RCC 7860 (cell line): Measurements from ENCODE around the gene GNA12.

Experiments
- DNase-seq: peaks from one replicate; pipeline ENCODE4 v3.0.0-alpha.2; 2015; ENCODE audit warnings: low spot score
- FAIRE-seq: peaks from 2 replicates; lab custom pipeline; 2012; peaks lifted over from hg19 to GRCh38; lab: Jason Lieb, UNC

The GNA12 gene

DNA sequence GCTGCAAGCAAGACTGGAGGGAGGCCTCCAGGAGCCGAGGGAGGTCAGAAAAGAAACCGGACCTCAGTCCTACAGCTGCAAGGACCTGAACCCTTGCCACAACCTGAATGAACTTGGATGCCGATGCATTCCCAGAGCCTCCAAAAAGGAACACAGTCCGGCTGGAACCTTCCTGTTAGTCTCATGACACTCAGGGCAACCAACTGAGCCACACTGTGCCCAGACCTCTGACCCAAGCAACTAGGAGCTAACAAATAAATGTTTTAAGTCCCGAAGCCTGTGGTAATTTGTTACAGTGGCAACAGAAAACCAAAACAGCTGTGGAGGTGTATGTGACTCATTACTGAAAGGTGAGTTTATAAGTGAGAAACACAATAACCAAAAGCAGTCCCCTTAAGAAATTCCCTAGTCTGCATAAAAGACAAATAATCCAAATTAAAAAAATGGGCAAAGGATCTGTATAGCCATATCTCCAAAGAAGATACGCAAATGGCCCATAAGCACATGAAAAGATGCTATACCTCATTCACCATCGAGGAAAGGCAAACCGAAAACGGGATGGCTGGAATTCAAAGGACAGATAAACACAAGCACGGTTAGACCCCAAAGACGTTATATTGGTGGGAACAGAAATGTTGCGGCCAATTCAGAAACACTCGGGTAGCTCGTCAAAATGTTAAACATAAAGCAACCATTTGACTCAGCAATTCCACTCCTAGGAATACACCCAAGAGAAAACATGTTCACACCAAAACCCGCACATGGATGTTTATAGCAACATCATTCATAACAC is 24.8 kb downstream of the GNA12 start:
- no peak for FAIRE-seq
- DNase-seq: no peak

DNA sequence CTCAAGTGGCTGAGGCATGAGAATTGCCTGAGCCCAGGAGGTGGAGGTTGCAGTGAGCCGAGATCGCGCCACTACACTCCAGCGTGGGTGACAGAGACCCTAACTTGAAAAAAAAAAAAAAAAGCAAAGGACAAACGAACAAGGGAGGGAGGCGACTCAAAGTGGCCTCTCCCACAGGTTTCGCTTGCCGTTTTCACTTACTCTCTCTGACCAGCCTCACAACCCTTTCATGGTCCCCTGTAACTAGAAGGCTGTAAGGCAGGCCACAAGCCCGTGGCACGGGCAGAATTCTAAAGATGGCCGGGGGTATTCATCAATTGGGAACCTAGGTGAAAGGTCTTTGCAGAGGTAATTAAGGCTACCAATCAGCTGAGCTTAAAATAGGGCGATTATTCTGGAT is 25.5 kb downstream of the GNA12 start:
- no peak for DNase-seq
- no peak for FAIRE-seq

DNA sequence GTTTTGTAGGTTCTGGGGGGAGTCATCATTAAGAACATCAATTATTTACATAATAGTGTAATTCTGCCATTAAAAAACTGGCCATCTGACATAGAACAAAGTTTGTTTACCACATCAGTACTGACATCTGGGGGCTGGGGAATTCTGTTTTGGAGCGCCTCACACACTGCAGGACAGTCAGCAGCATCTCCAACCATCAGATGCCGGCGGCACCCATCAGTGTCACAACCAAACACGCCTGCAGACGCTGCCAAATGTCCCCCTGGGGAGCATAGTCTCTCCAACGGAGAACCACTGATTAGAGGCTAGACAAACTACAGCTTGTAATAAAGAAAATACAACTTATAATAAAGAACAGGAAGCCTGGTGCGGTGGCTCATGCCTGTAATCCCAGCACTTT is 26.0 kb downstream of the GNA12 start:
- FAIRE-seq (no peak), DNase-seq (no peak)

DNA sequence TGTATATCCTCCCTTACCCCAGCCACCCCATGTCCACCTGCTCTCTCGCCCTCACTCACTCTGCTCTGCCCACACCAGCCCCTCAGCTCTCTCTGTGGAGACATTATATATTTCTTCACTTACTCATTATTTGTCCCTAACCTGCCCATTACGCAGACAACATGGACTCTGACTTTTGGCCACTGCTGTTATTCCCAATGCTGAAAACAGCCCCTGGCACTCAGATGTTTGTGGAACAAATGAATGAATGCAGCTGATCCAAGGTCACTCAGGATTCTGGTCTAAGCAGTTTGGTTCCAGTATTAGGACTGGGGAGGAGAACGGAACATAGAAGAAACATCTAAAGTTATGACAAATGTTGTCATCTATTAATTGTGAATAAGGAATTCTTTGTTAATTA is 26.7 kb downstream of the GNA12 start:
- no peak for DNase-seq
- FAIRE-seq: no peak

DNA sequence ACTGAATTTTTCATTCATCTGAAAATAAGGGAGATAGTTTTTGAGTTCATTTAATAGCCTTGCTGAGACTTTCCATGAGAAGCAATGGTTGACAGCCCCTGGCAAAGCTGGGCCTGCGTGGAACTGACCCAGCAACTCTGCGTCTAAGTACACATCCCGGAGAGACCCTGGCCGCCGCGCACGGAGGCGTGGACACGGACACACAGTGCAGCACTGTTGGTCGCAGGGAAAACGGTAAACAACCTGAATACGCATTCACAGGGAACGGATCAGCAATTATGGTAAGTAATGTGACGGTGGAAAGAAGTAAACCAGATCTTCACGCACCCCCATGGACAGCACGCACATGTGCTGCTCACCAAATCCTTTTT is 28.2 kb downstream of the GNA12 start:
- DNase-seq: no peak
- no peak for FAIRE-seq

DNA sequence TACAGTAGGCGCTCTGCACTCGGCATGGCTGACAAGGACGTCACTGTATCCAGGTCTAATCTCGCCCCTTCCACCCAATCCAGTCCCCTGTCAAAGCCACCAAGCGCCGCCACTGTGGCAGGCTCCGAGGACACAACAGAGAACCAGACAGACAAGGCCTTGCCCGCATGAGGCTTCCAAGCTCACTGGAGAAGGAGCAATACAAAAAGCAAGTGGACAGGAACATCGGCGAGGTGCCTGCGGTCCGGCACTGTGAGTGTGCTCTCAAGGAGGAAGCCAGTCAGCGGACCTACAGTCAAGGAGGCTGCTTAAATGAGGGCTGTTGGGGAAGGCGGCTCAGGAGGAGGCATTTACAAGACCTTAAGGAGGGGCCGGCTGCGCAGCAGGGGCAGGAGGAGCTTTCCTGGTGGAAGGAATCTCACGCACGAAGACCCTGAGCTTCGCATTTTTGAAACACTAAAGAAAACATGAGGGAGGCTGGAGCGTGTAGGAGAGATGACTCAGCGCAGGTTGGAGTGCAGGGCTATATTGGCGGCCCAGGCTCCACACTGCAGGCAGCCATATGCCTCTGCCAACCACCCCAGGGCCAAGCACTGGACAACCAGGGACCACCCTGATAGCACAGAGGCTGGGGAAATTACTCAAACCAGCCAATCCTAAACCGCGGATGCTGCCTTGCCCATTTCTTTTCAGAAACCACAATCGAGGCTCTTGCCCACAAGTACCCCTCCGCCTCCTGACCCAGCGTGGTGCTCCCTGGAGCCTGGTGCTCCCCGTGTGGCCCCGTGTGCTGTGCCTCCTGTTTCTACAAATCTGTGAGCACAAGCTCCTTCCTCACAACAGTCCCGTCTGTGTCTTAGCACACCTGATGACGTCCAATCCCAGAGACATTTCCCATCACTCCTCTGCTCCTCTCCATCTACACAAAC is 28.9 kb downstream of the GNA12 start:
- DNase-seq: no peak
- FAIRE-seq: no peak

DNA sequence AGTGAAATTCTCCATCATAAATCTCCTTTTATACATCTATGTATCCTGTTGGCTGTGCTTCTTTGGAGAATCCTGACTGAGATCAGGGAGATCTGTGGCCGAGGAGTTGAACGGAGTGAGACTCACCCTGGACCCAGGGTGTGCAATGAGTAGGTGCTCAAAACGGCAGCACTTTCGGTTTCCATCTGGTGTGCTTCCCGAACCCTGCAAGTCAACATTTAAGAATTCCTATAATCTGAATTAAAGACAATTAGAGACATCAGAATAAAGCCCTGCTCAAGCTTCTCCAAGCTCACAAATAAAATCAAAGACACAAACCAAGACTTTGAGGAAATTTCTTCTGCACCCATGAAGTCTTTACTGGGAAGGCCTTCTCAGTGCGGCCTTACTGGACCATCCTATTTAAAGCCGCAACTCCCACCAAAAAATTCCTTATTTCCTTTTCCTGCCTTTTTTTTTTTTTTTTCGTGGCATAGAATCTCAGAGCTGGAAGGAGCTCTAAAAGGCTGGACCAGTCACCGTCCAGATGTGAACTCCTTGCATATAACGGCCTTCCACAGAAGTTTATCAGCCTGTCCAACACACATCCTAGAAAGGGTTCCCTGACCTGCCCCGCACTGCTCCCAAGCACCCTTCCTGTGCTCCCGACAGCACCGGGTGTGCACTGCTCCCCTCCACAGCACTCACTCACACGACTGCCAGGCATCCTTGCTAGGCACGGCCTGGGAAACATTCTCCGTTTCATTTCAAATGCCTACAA is 29.7 kb downstream of the GNA12 start:
- DNase-seq (no peak), FAIRE-seq (no peak)

DNA sequence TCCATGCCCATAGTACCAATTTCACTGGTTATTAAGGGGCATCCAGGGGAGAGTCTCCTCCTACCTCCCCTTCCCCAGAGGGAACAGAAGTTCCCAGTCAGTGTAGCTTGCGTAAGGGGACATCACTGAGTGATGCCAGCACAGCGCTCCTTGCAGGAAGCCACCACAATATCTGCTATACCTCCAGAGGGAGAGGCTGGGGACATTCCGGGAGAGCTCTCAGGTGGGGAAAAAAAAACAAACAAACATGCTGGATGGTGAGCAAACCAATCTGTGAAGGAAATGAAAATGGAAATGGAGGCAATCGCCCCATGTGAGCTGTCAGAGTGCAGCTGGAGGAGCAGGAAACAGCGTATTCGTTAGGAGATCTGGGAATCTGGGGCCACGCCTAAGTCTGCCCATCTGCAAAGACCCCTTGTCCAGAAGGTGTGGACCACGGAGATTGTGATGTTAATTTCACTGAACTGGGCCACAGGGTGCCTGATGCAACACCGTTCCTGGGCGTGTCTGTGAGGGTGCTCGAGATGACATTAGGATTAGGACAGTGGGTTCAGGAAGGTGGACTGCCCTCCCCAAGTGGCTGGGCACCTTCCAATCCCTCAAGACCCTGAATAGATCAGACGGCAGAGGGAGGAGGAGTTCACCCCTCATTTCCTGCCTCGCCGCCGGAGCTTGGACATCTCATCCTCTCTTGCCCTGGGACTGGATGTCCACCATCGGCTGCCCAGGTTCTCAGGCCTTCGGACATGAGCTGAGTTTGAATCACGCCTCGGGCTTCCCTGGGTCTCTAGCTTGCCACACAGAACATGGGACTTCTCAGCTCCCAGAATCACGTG is 30.5 kb downstream of the GNA12 start:
- DNase-seq: no peak
- FAIRE-seq: no peak

DNA sequence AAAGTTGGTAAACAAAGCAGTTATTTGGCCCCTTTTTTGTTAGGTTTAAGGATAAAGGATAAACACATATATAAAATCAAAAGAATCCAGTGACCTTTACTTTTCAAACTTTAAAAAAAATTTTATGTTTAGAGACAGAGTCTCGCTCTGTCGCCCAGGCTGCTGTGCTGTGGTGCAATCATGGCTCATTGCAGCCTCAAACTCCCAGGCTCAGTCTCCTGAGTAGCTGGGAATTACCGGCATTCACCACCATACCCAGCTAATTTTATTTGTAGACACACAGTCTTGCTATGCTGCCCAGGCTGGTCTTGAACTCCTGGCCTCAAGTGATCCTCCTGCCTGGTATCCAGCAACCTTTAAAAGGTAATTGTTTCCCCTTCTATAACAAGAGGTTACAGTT is 31.3 kb downstream of the GNA12 start:
- no peak for FAIRE-seq
- DNase-seq: no peak

DNA sequence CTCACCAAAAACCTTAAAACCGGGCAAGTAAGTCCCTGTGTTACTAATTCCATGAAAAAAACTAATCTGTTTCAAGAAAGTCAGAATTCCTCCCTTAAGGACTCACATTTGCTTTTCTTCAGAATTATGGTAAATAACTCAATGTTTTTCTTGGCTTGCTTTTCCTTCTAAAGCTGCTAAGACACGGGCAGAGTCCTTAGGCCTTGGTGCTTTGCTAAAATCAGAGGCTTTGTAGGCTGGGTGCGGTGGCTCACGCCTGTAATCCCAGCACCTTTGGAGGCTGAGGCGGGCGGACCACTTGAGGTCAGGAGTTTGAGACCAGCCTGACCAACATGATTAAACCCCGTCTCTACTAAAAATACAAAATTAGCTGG is 32.0 kb downstream of the GNA12 start:
- no peak for FAIRE-seq
- no peak for DNase-seq

DNA sequence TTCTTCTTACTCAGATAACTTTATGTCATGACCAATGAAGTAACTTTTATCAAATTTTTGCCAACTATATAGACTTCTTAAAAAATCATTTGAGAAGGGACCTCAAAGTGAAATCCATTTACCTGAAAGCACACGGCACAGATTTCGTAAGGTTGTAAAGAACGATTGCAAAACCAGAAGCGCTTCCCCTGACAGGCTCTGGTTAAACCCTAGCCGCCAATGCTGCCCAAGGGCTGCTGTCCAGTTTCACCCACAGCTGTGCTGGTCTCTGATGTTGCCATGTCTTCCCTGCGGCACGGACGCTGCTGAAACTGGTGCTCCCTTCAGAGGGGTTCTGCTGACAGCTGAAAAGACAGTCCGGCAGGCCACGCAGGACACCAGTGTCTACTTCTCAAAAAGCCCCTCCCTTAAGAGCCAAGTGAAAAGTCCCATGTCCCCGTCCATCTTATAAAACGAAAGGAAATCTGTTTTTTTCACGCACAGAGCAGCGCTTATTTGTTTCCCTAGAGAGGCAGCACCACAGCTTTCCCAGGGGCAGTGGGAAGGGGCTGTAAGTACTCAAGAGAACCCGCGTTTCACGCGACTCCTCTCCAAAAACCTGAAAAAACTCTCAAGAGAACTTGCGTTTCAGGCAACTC is 32.5 kb downstream of the GNA12 start:
- no peak for DNase-seq
- FAIRE-seq: no peak

DNA sequence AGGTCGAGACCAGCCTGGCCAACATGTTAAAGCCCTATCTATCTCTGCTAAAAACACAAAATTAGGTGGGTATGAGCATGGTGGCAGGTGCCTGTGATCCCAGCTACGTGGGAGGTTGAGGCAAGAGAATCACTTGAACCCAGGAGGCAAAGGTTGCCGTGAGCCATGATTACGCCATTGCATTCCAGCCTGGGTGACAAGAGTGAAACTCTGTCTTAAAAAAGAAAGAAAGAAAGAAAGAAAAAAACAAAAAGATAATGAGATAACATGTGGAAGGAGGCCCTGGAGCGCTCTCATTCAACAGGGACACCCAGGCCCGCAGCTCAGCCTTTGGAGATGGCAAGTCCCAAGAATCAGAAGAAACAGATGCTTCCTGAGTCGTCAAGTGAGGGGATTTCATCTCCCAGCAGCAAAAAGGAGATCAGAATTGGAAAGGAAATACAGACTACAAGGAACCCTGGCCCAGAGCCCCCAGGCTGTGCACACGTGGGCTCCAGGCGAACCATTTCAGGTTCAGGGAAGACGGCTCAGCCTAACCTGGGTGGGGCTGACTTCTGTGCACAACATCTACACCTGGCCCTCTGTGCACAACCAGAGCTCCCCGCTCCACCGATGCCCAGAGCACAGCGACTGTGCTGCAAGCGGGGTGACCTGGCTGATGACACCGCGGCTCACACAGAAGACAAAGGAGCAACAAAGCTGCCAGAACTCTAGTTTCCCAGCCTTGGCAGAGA is 33.3 kb downstream of the GNA12 start:
- no peak for FAIRE-seq
- DNase-seq: no peak

DNA sequence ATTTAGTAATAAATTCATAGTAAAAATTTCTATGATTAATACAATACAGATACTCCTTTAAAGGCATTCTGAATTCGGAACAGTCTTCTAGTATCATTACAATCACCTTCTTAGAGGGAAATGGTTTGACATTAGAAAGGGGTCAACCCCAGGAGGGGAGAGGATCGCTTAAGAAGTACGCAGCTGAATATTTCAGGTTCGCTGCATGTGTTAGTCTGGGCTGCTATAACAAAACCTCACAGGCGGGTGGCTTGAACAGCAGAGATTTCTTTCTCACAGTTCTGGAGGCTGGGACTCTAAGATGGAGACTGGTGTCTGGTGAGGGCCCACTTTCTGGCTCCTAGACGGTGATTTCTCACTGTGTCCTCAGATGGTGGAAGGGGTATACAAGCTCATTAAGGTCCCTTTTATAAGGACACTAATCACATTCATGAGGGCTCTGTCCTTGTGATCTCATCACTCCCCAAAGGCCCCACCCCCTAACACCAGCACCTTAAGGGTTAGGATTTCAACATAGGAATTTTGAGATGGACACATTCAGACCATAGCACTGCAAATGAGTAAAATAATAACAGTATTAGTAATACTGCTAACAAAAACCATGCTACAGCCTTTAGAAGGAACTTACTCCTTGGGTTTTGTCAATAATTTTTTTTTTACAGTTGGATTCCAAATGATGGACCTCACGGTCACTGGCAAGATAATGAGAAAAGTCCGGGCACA is 34.0 kb downstream of the GNA12 start:
- no peak for DNase-seq
- no peak for FAIRE-seq

DNA sequence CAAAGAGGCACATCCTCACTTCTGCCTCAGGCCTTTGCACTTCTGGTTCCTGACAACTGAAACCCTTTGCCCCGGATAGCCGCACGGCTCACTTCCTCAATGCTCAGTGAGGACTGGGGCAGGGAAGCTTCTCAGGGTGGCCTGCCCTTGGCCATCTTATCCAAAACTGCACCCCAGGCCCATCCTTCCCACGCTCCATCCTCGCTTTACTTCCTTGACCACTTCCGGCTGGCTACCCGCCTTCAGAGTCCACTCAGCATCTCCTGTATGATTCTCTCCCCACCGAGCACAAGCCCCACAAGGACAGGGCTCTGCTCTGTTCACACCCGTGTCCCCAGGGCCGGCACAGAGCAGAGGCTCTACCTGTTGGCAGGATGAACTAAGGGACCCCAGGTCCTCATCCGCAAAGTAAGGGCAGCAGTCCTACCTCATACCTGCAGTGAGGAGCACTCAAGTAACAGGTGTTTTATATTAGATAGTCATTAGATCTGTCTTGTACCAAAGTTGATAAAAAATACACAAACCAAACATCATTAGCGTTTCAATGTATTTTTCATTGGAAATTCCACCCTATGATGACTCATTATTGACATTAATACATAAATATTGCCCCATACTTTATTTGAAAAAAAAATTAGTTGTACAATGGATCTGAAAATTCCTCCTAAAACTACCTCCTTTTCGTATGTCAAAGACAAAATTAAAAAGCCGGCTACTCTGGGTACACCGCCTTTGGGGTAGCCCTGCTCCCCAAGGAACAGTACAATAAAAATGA is 35.0 kb downstream of the GNA12 start:
- DNase-seq (no peak), FAIRE-seq (no peak)

DNA sequence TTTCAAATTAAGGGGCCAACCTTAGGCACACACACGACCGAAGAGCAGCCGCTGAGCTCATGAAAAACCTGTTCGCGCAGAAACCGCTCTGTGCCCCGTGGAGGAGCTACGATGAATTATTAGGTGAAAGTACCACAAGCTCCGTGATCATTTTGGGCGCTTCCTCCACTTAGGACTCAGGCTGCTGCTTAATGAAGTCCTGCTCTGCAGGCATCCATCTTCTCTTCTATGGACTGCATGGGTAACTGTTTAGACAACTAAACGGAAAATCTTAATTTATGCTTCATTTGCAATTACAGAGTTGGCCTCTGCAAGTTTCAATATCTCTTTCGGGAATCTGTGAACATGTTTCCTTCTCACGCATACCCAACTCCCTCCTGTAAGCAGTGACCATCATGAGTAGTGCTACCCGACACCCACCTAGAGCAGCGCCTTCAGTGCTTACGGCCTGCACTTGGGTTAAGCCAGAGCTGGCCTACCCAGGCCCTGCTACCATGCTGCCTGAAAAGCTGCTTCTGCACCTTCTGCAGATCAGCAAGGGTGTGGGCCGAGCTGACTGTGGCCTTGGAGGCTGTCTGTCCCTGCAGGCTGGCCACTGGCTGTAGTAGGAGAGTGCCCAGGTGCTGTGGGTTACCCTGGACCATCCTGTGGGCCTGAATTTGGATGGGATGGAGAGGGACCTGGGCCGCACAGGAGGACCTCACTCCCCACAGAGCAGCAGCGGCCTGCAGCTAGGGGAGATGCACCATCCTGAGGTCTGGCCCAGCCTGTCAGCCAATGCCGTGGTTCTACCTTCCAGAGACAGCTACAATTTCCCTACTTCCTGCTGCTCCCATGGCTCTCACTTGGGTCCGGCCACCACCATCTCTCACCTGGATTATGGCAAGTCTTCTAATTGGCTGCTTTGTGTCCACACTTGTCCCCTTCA is 36.0 kb downstream of the GNA12 start:
- FAIRE-seq: no peak
- no peak for DNase-seq

DNA sequence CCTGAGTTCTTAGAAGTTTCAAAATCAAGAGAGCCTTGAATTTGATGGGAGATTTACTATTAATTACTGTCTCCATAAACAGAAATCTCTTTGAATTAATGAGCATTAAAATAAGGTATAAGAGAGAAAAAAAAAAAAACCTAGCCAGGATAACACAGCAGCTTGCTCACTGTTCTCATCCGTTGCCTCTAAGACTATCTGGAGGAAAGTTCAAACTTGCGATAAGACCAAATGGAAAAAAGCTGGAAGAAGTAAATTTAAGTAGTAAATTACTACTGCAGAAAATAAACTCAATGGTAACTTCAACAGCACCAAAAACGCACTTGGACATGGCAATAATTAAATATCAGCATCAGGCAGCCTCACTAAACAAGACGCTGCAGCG is 36.7 kb downstream of the GNA12 start:
- FAIRE-seq (no peak), DNase-seq (no peak)

DNA sequence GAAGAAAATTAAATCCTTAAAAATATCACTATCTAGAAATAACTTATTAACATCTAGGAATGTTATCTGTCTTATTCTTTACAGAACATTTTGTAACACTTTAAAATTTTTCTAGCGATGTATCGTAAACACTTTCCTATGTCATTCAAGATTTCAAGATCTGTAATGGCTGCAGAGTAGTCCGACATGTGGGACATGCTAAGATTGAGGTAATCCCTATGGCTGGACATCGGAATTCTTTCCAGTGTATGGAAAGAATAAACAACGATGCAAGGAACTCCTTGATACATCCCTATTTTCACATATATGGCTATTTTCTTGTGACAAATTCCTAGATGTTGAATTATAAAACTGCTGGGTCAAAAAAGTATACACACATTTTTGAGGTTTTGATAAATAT is 37.5 kb downstream of the GNA12 start:
- DNase-seq (no peak), FAIRE-seq (no peak)
